ENCODE results near the gene JKAMP.

Gene JKAMP

DNA sequence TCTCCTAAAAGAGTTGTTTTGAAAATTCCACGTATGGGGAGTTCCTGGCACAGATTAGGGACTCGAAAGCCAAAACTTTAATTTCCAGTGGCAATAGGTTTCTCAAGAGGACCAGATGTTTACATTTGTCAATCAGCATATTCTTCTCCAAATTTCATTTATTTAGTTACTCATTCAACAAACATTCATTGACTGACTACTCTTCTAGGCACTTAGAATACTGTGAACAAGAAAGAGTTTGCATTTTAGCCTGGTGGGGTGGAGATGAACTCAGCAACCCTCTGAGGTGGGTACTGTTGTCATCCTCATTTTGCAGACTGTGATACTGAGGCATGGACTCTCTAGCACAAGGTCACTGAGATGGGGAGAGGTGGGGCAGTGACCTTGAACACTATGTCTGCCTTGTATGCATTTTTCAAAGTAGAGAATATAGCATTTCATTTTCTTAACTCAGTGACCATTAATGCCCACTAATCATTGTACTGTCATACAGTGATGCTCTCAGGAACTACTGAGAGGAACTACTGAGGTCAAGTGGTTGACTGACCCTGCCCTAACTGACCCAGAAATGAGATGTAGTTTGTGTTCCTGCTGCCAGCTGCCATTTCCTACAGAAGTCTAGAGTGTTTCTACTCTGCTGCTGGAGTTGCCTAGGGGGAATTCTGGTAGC lies 2.3 kb upstream of the JKAMP start:
- no peak for DNase-seq

DNA sequence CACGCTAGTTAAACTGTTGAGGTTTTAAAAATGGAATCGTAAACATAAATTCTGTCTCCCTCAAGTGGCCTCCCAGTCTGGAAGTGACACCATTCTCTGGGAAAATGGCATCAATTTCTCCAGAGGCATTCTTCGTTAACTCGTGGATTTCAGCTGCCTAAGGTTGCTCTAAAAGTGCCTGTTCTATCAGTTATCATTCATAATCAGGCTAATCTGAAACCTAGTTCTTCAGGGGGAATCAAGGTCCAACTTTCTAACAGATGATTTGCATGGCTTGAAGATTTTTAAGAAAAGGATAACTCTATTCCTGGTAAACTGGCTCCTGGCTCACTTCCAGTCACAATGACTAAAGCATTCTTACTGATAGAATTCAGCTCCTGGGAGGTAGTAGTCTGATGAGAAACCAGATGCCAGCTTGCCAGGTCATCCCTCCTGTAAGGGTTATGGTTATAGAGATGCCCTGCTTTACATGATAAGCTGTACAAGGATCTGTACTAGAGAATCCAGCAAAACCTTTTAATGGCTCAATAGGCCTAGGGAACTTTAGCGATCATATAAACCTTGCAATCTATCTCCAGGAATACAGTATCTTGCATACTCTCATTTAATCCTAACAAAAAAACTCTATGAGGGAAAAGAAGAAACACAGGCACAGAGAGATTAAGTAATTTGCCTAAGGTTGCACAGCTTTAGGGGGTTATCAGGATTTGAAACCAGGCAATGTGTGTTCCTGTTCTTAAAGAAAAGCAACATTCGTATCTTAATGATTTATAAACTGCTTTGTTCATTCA lies 1.6 kb upstream of the JKAMP start:
- no peak for DNase-seq

DNA sequence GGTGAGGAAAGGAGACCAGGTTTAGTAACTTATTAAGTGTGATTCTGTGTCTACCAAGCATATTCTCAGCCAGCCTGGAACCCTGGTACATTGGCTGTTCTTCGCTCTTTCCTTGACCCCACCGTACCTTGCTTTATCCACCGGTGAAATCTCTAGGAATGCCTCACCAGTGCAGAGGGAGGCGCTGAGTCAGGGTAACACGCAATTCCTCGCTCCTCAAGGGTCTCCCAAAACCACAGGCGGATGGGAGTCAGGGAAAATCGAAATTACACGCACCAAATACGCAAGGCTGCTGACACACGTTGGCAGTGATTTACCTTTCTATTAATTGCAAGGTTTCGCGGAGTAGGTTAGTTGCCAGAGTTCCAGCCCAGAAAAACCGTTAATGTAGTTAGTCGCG lies 954 bp upstream of the JKAMP start:
- DNase-seq: no peak

DNA sequence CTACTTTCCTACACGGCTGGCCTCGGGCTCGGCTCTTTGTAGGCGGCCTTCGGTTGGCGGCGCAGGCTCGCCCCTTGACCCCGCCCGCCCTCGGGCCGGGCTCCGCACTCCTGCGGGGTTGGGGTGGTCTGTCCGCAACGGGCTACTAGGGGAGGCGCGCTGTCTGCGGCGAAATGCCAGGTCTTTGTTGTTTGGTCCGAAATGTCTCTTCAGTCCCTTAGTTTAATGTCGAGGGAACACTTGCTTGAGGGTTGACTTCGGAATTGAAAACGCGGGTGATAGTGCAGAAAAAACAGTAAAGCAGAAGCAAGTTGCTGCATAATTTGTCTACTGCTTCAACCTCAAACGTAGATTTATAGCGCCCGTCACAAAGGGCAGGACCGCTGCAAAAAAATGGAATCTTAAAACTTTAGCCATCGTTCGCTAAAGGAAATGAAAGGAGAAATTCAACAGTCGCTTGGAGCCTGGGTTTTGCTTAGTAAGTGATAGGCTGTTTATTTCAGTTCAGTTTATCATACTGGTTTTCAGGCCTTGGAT lies 390 bp downstream of the JKAMP start:
- no peak for DNase-seq

DNA sequence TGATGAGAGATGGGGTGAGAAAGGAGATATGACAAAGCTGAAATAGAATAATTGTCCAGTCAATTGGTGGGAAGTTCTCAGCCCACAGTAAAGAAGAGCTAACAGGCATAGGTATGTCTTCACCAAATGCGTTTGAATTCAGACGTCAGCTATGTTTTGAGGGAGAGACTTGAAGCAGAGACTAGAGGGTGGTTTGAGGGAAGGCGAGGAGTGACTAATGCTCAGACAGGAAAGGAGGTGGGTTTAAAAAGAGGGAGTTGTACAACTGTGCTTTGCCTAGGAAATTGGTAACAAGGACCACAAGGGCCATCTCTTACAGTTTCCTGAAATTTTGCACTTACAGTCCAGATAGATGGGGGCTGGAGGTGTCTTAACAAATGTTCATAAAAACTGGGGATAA lies 6.4 kb downstream of the JKAMP start:
- no peak for DNase-seq

DNA sequence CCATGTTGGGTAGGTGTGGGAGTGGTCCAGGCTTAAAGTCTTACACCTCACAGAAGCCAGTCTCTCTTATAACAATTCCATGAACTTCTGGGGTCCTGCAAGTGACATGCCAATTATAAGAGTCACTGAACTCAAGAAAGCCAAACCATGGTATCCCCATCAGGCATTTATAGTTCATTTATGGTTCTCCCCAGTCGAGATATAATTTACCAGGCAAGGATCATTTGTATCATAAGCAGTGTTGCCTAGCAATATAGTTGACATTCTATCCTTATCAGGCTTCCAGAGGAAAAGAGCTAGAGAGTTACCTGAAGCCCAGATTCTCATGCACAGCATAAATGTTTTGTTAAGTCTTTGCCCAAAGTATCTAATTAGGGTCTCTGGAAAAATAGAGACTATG lies 8.1 kb downstream of the JKAMP start:
- no peak for DNase-seq

DNA sequence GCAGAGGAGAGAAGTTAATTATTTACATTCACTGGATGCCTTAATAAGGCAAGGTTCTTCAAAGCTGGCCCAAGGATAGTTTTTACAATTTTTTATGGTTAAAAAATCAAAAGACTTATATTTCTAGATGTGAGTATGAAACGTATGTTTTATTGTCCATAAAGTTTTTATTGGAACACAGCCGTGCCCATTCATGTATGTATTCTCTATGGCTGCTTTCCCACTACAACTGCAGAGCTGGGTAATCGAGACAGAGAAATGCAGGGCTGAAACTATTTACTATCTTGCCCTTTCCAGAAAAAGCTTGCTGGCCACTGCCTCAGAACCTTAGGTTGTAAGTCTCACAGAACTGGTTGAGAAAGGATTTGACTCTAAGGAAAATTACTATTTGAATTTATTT lies 16.4 kb downstream of the JKAMP start:
- no peak for DNase-seq

DNA sequence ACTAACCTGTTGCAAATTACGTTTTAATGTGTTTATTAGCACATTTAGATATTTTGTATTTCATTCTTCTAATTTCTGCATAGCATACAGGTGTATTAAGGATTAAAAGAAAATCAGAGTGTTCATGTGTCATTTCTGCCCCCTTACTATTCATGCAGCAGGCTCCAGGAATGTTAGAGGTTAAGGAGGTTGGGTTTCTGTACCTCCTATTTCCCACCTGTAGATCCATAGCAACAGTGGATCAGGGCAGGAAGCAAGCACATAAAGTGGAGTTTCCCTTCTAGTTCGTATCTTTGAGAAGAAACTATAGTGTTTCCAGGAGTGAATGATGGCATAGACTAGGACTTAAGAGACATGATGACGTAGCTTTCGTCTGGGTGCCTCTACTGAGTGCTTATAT lies 18.9 kb downstream of the JKAMP start:
- no peak for DNase-seq

DNA sequence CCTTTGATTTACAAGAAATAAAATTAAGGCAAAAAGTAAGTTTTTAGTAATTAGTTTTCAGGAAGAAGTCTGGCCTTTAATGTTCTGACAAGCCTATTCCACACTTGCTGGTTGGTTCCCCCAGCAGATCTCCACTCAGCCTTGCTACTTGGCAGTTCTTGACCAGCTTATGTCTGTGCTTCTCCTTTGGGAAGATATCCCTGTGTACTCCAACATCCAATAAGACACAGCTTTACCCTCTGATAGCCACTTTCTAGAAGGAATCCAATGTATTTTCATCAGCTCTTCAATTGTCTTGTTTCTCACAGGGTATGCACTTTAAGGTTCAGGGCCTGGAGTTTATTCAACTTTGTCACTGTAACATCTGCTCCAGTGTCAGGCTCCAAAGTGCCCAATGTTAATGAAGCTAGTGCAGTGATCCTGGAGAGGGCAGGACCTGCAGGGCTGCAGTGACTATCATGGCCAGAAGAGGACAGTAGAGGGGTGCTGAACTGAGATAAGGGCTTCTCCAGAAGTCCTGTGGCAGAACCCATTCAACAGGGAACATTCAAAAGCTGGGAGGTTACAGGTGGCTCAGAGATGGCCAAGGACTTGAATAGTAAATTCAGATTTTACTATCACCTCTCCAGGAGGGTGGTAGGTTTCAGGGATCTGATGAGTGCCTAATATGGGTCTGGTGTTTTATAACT lies 22.9 kb downstream of the JKAMP start:
- DNase-seq: no peak

DNA sequence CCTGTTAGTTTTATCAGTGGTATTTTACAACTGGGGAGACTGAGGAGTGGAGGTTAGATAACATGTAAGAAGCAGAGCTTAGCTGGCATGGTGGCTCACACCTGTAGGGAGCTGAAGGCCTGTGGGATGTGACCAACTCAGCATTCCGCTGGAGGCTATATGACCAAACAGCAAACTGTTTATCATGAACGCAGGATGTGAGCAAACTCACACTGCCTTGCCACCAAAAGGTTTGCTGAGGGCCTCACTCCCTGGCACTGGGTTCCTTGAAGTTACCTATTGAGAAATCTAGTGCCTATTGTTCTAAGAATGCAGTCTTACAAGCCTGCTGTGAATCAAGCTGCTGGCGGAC lies 23.4 kb downstream of the JKAMP start:
- DNase-seq: no peak

DNA sequence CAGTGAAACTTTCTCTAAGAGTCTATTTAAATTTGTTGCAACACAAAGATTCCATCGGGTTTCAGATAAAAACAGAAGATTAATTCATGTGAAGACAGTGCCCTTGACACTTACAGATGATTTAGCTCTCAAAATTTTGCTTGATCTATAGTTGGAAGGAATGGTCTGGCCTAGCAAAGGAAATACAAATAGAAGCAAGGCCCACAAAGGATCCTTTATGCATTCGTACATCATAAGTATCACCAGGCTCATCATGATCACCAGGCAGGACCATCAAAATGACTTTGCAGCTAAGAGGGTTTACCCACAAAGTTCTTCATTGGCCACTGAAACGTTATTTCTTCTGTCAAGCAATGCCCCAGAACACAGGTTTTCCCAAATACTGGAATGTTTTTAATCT lies 24.8 kb downstream of the JKAMP start:
- DNase-seq: no peak

DNA sequence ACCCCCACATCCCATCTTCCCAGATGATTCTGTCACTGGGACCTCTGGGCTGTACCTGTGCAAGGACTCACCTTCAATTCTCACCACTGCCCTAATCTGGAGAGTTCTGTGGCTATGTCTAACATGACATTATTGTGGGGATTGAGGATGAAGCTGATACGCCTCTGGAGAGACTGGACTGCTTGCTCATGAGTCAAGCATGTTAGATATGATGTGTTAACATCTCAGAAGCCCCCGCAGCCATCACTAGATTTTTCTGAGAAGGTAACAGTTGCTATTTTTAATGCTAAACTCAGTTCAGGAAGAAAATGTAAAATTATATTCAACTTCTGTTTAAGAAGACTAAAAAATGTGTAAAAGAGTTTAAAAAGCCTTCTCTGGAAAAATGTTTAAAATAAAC lies 25.7 kb downstream of the JKAMP start:
- no peak for DNase-seq

DNA sequence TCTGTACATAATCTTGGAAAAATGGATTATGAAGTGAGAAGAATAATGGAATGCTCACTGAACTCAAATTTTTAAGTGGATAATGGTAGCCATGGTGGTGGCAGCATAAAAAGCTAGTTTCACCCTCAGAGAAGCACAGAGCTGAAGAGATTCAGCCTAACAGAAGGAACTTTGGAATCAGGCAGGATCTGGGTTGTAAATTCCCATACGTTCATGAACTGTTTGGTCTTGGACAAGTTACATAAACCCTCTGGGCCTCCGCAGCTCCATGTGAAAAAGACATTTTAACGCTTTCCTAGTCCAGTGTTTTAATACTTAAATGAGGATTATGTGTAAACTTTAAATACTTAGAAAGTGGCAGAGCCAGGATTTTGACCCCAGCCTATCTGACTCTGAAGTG lies 26.6 kb downstream of the JKAMP start:
- no peak for DNase-seq

DNA sequence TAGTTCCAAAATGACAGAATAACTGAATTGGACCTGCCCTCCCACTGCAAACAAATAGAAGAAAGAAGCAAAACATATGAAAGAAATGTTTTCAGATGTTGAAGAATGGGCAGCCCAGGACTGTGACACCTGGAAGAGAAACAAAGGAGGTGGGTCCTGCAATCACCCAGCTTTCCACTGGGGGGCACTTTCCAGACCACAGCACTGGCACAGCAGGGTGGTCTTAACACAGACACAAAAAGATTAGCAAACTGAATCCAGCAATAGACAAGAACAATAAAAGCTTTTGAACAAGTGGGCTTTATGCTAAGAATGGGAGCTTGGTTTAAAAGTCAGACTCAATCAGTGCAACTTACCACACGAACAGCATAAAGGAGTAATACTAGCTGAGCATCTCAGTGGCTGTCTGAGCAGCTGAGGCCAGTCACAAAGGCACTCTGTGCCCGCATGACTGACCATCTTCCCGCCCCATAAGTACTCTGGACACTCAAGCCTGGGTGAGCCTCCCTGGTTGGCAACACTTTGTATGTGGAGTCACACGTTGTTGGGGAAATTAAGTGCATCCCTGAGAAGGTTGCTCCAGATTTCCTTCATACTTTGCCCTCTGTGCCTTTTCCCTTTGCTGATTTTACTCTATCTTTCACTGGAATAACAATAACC lies 27.7 kb downstream of the JKAMP start:
- DNase-seq: no peak

DNA sequence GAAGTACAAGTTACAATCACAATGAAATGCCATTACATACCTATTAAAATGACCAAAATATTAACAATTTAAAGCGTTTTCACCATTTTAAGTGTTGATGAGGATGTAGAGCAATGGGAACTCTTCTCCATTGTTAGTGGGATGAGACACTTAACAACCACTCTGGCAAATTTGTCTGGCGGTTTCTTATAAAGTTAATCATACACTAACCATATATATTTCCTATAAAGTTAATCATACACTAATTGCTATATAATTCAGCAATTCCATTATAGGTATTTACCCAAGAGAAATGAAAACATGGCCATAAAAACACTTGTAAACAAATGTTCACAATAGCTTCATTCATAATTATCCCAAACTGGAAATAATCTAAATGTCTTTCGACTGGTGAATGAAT lies 35.9 kb downstream of the JKAMP start:
- no peak for DNase-seq

DNA sequence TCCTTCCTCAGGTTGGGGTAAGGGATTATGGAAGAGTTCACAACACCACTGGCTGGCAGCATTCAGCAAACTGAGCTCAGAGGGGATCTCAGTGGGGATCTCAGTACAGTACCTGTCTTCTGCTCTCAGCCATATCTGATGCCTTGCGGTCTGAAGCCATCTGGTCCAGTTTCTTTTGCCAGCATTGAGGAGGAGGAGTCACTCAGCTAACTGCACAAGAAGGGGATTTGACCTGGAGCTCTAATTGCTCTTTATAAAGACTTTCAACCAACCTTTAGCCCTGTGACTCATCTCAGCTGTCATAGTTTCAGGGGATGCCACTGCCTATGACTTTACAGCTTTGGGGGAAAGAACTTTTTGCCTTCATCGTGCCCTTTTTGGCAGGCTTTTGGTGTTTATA lies 44.9 kb downstream of the JKAMP start:
- DNase-seq: no peak

DNA sequence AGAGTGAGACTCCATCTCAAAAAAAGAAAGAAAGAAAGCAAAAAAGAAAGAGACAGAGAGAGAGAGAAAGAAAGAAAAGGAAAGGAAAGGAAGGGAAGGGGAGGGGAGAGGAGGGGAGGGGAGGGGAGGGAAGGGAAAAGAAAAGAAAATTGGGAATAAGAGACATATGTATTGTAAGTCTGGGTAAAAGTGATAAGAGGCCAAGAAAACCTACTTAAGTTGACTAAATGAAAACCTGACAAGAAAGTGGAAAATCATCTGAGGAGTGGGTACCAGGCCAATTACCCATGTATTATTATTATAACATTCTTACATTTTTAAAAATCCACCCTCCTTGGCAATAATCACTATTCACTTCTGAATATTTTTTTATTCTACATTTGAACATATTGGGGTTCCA lies 46.0 kb downstream of the JKAMP start:
- no peak for DNase-seq

DNA sequence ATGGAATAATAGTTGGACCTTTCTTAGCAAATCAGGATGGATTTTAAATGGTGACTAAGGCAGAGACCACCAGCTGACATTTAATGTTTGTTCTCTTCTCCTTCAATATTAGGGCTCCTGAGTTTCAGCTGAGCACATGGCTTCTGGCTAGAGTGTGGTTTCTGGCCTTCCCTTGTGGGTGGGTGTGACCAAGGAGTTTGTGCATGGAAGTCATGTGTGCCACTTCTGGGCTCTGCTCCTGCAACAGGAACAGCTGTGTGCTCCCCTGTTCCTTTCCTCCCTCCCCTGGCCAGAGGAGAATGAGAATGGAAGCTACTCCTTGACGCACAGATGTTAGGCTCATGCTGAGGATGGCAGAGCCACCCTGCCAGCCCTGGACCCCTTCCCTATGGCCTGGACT lies 48.1 kb downstream of the JKAMP start:
- no peak for DNase-seq

DNA sequence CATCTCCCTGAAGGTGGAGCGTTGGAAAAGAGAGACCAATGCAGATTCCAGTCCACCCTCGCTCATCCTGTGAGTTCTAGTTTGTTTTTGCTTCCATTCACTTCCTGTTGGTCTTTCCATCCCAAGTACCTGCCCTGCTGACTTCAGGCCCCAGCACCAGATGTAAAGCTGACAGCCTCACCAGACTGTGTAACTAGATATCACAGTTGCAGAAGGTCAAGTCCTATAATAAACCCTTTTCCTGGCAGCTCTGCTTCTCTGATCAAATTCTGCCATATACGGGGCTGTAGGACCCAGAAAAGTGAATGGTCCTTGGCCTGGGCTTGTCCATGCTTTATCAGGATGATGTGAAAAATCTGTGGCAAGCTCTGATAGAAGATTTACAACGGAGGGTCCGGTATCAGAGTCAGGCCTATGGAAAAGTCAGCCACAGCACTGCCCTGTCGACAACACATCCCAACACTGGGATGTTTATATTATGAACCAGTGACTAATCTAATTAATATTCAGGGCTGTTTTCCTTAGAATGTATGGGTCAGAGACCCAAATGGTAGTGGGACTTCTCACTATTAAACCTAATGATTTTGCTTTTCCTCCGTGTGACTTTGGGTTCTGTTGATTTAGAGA lies 50.2 kb downstream of the JKAMP start:
- no peak for DNase-seq

DNA sequence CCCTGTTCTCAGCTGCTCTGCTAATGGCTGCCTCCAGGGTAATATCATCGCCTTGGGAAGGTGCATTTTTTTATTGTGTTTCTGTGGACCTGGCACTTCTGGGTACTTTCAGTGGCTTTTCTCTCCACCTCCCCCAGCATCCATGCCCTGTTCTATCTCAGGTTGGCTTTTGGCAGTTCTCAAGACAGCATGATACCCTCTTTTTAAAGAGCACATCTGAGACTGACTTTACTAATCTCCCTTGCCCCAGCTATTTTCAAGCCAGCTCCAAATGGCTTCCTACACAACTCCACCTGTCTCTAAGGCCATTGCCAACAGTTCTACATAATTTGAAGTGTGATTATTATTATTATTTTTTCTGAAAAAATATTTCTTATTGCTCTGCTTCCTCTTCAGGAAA lies 53.2 kb downstream of the JKAMP start:
- DNase-seq: no peak

DNA sequence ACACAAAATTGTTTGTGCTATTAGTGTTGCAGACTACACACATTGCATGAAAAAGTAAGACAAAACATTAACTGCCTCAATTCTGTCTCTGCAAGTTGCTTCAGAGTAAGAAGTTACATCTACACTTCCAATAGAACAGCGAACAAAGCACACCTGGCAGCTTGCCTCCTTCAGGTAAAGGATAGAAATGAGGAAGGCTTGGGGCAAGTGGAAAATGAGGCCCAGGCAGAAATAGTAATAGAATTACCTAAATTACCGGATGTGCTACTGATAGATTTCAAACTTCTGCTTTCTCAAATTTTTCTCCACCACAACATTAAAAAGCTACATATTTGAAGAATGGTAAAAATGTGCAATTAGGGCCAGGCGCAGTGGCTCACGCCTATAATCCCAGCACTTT lies 54.6 kb downstream of the JKAMP start:
- no peak for DNase-seq

DNA sequence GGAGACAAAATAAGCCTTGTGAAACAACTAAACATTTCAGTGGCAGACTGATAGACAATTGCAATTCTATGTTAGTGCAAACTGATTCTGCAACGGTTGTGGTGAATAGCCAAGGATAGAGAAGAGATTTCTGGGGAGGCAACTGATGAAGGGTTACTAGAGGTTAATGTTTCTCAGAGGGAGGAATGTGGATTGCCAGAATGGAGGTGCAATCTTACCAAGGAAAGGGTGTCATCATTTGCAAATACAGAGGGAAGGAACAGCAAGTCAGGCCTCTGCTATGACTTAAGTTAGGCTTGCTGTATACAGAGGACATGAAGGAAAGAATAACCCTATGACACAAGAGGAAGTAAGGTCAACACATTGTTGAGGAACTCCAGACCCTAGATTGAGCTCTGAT lies 56.5 kb downstream of the JKAMP start:
- no peak for DNase-seq

DNA sequence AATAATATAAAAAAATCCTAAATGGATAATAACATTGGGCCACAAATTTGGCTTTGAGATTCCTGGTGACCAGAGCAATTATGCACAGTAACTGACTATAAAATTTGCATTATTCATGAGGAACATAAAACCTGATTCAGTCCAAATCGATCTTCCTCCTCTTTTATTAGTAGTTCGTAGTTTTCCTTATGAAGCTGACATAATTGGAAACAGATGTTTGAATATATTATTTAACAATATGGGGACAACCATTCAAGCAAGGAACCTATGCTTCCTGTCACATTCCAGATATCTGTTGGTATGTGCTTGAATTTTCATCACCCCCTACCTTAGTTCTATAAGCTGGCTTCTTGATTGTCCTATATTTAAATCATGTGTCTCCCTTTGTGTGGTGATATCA lies 57.4 kb downstream of the JKAMP start:
- no peak for DNase-seq
